NCI-H226 (cell line): Measurements from ENCODE around the gene SREBF2.
"Not testable (repeated sequence)": the region's sequence is repeated elsewhere in the genome, so short reads cannot be mapped to it uniquely, and the experiment has no call there.

Experiments used
- DNase-seq: peaks from one replicate; pipeline ENCODE4 v3.0.0-alpha.2; 2015

Gene SREBF2

GRCh38 chr22:41821471-41822316, 11.2 kb upstream of the SREBF2 start:
- no peak for DNase-seq

- DNase-seq, result no peak
Observed at GRCh38 chr22:41822317-41823057, 10.4 kb upstream of the SREBF2 start.

GRCh38 chr22:41823797-41824196, 9.1 kb upstream of the SREBF2 start:
- DNase-seq, result no peak

- DNase-seq, result no peak
Observed at GRCh38 chr22:41825376-41825775, 7.5 kb upstream of the SREBF2 start.

GRCh38 chr22:41826021-41826420, 6.9 kb upstream of the SREBF2 start:
- DNase-seq, result no peak

GRCh38 chr22:41826430-41827383, 6.2 kb upstream of the SREBF2 start:
- no peak for DNase-seq

GRCh38 chr22:41827671-41828070, 5.2 kb upstream of the SREBF2 start:
- no peak for DNase-seq

GRCh38 chr22:41828516-41828915, 4.4 kb upstream of the SREBF2 start:
- DNase-seq, result no peak

GRCh38 chr22:41830174-41830573, 2.7 kb upstream of the SREBF2 start:
- no peak for DNase-seq

- no peak for DNase-seq
Observed at GRCh38 chr22:41831383-41831782, 1.5 kb upstream of the SREBF2 start.

- no peak for DNase-seq
Observed at GRCh38 chr22:41831828-41832552, 915 bp upstream of the SREBF2 start.

GRCh38 chr22:41833369-41834004, 582 bp downstream of the SREBF2 start:
- DNase-seq, result no peak

- no peak for DNase-seq
Observed at GRCh38 chr22:41834005-41834944, 1.4 kb downstream of the SREBF2 start.

GRCh38 chr22:41835462-41835861, 2.6 kb downstream of the SREBF2 start:
- not testable (repeated sequence) for DNase-seq

- no peak for DNase-seq
Observed at GRCh38 chr22:41836551-41836950, 3.6 kb downstream of the SREBF2 start.

- DNase-seq, result no peak
Observed at GRCh38 chr22:41838842-41839618, 6.1 kb downstream of the SREBF2 start.

GRCh38 chr22:41840216-41840615, 7.3 kb downstream of the SREBF2 start:
- no peak for DNase-seq

GRCh38 chr22:41841085-41841712, 8.3 kb downstream of the SREBF2 start:
- DNase-seq, result no peak
